Measurements from ENCODE around the gene GPR31. TPM values are rescaled to one million over a fixed set of nuclear protein-coding genes. Genes with fewer than 3 reads are reported as not detected.
"Not testable (repeated sequence)": the region's sequence is repeated elsewhere in the genome, so short reads cannot be mapped to it uniquely, and the experiment has no call there.

Gene GPR31
- polyA plus RNA-seq, 1 donor from 2014 or later, result not detected

DNA sequence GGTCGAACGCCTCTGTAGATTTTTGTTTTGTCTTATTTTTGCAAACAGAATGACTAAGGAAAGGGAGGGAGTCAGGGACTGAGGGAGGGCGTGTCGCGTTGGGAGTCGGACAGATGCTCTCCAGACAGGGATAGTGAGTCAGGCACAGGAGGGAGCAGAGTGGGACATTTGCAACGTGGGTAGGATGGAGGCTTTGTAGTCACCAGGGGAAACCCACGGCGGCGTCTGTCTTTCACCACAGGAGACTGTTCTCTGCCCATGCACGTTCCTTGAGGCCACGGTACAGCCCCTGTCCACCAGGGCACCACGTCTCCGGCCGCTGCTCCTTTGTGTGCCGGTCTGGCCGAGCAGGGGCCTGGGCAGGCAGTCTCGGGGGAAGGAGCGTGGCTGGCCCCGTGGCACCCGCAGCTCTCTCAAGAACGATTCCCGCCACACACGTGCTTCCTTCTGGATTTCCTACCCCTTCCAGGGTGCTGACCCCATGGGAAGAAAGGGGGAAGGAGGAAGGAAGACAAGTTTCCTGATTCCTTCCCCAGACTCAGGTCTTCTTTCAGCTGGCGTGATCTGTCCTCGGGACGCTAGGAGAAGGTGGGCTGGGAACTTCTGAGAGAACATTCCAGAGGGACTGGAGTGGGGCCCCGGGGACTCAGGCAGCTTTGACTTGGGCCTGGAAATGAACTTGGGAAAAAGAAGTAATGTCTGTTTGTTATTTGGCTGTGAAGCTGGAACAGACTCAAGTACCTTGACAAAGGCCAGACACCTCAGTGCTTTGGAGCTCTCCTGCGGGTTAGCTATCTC is 45.7 kb upstream of the GPR31 start:
- not testable (repeated sequence) for H3F3A ChIP-seq (ENCODE audit: insufficient read depth, low read length, poor library complexity, severe bottlenecking); H3K27ac ChIP-seq (ENCODE audit: low read length); H3K9me3 ChIP-seq (ENCODE audit: low read length); H3K9ac ChIP-seq (ENCODE audit: low read length); H3K4me3 ChIP-seq (ENCODE audit: low read length); H3K27me3 ChIP-seq (ENCODE audit: insufficient read depth, low read depth, low read length); H3K9me2 ChIP-seq (ENCODE audit: insufficient read depth, low read length); H2AFZ ChIP-seq (ENCODE audit: low read depth, low read length); H4K20me1 ChIP-seq (ENCODE audit: insufficient read depth); H3K36me3 ChIP-seq (ENCODE audit: insufficient read depth, low read length); H3K4me2 ChIP-seq (ENCODE audit: low read length); H3K79me2 ChIP-seq (replicated peaks; ENCODE audit: insufficient read depth, low read length)

DNA sequence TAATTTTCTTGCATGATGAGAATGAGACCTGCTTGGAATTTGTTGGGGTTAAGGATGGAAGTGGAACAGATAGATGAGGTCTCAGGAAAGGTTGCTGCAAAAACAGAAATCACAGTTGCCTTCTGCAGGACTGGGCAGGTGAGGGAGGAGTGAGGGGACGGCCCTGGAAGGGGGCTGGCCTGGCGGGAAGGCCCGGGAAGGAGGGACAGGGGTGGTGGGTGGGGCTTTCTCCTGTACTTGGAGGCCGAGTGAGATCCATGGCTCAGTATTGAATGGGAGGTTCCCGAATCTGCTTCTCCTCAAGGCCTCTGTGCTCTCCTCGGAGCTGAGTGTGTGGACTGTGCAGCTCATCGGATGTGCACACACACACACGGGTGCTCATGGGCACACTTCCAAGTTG is 44.8 kb upstream of the GPR31 start:
- not testable (repeated sequence) for H3K4me2 ChIP-seq (ENCODE audit: low read length); H3K27ac ChIP-seq (ENCODE audit: low read length); H3K9me2 ChIP-seq (ENCODE audit: insufficient read depth, low read length); H3K27me3 ChIP-seq (ENCODE audit: insufficient read depth, low read depth, low read length); H4K20me1 ChIP-seq (ENCODE audit: insufficient read depth); H3K79me2 ChIP-seq (replicated peaks; ENCODE audit: insufficient read depth, low read length); H3K36me3 ChIP-seq (ENCODE audit: insufficient read depth, low read length); H3K9ac ChIP-seq (ENCODE audit: low read length); H3F3A ChIP-seq (ENCODE audit: insufficient read depth, low read length, poor library complexity, severe bottlenecking); H3K9me3 ChIP-seq (ENCODE audit: low read length); H2AFZ ChIP-seq (ENCODE audit: low read depth, low read length); H3K4me3 ChIP-seq (ENCODE audit: low read length)

- H2AFZ ChIP-seq (ENCODE audit: low read depth, low read length), result no peak overlapping the region
- no peaks in the 10 kb centered on the region for H3F3A ChIP-seq (ENCODE audit: insufficient read depth, low read length, poor library complexity, severe bottlenecking)
- no peak overlapping the region for H3K4me3 ChIP-seq (ENCODE audit: low read length)
- H3K27ac ChIP-seq (ENCODE audit: low read length), result no peak overlapping the region
- no peaks in the 10 kb centered on the region for H3K9me3 ChIP-seq (ENCODE audit: low read length)
- H3K79me2 ChIP-seq (replicated peaks; ENCODE audit: insufficient read depth, low read length), result no peaks in the 10 kb centered on the region
- no peak overlapping the region for H3K9ac ChIP-seq (ENCODE audit: low read length)
- H3K36me3 ChIP-seq (ENCODE audit: insufficient read depth, low read length), result no peaks in the 10 kb centered on the region
- no peak overlapping the region for H3K4me2 ChIP-seq (ENCODE audit: low read length)
- TF ChIP-seq CTCF (IDR thresholded peaks at IDR 0.05; ENCODE audit: poor library complexity, severe bottlenecking) (no peak), SMC3 (conservative IDR thresholded peaks at IDR 0.05; ENCODE audit: poor library complexity) (no peak), EP300 (conservative IDR thresholded peaks at IDR 0.05; ENCODE audit: poor library complexity, severe bottlenecking) (no peak), RAD21 (conservative IDR thresholded peaks at IDR 0.05) (no peak), REST (IDR thresholded peaks at IDR 0.05; ENCODE audit: borderline replicate concordance) (no peak), TAF1 (IDR thresholded peaks at IDR 0.05; ENCODE audit: low read depth) (no peak), POLR2AphosphoS5 (IDR thresholded peaks at IDR 0.05) (no peak), MXI1 (conservative IDR thresholded peaks at IDR 0.05; ENCODE audit: poor library complexity, severe bottlenecking) (no peak), EZH2 (IDR thresholded peaks at IDR 0.05; ENCODE audit: borderline replicate concordance, insufficient read depth, low read length, poor library complexity, severe bottlenecking) (no peak)
- H4K20me1 ChIP-seq (ENCODE audit: insufficient read depth), result no peaks in the 10 kb centered on the region
- H3K27me3 ChIP-seq (ENCODE audit: insufficient read depth, low read depth, low read length), result no peaks in the 10 kb centered on the region
- no peaks in the 10 kb centered on the region for H3K9me2 ChIP-seq (ENCODE audit: insufficient read depth, low read length)
Measured at GRCh38 chr6:167200806-167201205, 43.0 kb upstream of the GPR31 start.

- not testable (repeated sequence) for H3K9ac ChIP-seq (ENCODE audit: low read length); H3K27me3 ChIP-seq (ENCODE audit: insufficient read depth, low read depth, low read length); H3K4me3 ChIP-seq (ENCODE audit: low read length)
Measured at GRCh38 chr6:167195941-167196610, 38.3 kb upstream of the GPR31 start.

More at GRCh38 chr6:167195941-167196610, 38.3 kb upstream of the GPR31 start:
- not testable (repeated sequence) for H4K20me1 ChIP-seq (ENCODE audit: insufficient read depth); H3K27ac ChIP-seq (ENCODE audit: low read length); H3K36me3 ChIP-seq (ENCODE audit: insufficient read depth, low read length); H3K9me2 ChIP-seq (ENCODE audit: insufficient read depth, low read length); H2AFZ ChIP-seq (ENCODE audit: low read depth, low read length); H3K9me3 ChIP-seq (ENCODE audit: low read length); H3F3A ChIP-seq (ENCODE audit: insufficient read depth, low read length, poor library complexity, severe bottlenecking); H3K79me2 ChIP-seq (replicated peaks; ENCODE audit: insufficient read depth, low read length); H3K4me2 ChIP-seq (ENCODE audit: low read length)
